Stimulated activated CD4-positive, alpha-beta T cell treated with anti-CD3 and anti-CD28 coated beads, Interleukin-4, amount 100 ng/mL, for 24 hours (primary cell): ENCODE measurements around the gene DCST2.

ENCODE experiments used
- DNase-seq: peaks from one replicate; pipeline ENCODE4 v3.0.0-alpha.2; 2020

DCST2 gene

DNA sequence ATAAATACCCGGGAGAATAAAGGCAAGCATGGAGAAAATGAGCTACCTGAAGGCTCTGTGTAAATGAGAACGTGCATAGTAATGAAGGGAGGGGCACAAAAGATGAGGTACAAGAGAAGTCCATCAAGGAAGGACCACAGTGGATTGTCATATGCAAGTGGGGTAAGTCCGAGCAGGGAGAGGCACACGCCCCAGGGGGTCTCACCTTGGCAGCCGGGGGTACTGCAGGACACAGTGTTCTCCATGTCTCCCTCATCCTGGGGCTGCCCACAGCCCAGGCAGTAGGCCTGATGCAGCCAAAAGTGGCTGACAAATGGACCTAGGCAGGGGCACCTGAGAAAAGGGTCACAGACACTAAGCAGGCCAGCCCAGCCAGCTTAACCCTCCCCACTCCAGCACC is 10.0 kb downstream of the DCST2 start:
- DNase-seq = no peak

DNA sequence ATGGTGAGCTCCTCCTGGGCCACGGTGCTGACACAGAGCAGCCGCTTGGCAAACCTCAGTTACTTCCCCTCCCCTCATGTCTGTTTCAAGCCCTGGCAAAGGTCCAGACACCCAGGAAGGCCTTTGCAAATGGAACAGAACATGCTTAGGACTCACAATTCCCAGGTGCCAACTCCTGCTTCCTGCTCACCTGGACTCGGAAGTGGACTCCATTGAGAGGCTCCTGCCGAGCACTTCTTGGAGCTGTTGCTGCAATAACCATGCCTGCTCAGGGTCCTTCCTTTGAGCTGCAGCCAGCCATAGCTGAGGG is 10.7 kb downstream of the DCST2 start:
- DNase-seq = no peak

- DNase-seq = no peak
Measured at GRCh38 chr1:155022136-155022926, 11.2 kb downstream of the DCST2 start.

DNA sequence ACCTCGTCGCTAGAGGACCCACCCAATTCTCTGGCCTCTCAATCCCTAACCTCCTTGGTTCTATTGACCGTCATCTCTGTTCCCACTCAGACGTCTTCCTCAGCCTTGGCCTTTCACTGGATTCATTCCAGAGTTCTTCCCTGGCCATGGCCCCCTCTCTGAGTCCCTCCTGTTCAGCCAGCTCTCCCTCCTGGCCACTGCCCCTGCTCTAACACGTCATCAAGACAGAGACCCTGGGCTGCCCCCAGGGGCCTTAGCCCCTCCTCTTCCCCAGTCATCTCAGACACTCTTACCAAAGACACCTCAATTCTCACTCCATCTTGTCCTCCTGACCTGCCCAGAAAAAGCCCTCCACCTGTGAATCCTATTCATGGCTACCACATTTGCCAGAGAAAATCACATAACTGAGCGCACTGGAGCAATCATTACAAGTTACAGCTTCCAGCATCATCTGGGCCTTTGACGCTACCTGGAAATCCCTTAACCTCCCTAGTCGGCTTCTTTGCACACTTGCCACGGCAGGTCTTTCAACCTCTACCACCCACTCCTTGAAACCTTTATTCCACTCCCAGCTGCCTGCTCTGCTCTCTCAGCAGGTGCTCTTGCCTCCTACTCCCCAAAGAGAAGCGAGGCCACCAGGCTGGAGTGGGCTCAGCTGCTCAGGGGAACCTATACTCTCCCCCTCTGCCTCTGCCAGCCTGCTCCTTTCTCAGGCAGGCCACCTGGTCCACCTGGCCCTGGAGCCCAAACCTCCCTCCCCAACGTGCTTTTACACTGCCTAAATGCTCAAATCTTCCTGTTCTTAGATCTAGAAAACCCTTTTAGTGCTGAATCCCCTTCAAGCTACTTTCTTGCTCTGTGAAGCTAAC is 14.0 kb downstream of the DCST2 start:
- no peak for DNase-seq

DNA sequence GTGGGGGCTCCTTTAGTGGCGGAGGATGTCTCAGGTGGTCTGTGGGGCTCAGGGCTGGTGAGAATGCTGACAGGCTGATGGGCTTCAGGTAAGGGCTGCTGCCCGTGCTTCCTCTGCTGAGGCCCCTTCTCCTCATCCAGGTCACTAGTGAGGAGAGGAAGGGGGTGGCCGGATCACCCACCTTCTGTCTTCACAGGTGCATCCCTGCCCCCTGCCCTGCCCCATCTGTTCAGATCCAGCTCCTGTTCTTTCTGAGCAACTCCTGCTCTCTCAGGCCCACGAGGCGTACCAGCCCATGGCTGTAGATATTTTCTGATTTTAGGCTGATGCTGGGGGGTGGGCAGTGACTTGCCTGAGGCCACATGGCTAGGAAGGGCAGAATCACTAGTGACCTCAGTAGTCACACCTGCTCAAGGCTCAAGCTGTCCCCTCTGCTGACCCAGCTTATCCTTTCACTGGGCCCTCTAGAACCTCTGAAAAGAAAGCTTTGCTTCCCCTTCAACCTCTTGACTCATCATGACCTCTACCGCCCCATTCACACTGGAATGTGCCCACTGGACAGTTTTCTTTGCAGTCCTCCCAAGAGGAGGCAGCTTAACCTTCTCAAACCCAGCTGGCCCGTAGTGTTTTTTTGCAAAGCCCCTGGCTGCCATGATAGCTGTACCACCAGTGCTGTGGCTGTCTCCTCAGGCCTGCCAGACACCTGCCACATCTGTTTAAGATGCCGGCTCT is 14.8 kb downstream of the DCST2 start:
- DNase-seq = no peak

DNA sequence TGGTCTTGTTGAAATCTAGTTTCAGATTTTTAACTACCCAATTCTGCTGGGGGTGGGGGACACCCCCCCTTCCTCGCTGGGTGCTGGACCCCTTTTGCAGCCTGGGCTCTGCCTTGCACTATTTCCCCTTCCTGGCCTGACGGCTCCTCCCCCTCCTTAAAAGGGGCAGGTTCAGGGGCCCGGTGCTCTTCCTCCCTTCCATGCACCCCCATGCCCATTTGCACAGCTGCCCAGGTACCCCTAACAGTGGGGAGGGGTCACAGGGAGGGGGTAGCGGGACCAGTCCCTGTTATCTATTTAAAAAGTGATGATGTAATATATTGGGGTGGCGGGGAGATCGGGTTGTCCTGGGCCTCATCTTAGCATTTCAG is 15.7 kb downstream of the DCST2 start:
- no peak for DNase-seq

GRCh38 chr1:155017041-155017945 is 16.3 kb downstream of the DCST2 start:
- DNase-seq = peak; percentile 91

- no peak for DNase-seq
Measured at GRCh38 chr1:155016231-155016831, 17.2 kb downstream of the DCST2 start.

DNA sequence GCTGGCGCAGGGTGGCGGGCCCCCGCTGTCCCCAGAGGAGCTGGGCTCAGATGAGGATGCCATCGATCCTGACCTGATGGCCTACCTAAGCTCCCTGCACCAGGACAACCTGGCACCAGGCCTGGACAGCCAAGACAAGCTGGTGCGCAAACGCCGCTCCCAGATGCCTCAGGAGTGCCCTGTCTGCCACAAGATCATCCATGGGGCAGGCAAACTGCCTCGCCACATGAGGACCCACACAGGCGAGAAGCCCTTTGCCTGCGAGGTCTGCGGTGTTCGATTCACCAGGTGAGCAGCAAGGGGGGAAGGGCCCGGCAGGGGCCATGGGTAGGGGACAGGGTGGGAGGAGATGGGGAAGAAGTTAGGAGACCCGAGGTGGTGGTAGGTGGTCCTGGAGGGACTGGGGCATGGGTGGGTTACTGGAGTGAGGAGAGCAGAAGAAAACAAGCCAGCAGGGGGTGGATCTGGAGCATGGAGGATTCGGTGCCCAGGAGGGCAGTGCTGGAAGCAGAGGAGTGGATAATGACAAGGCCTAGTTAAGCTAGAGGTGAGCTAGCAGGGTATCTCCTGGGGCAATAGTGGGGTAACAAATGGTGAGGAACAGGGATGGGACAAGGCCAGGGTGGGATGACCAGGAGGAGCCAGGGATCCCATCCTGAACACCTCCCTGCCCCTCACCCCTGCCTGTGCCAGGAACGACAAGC is 17.9 kb downstream of the DCST2 start:
- DNase-seq = no peak

- no peak for DNase-seq
Measured at GRCh38 chr1:155014709-155015508, 18.7 kb downstream of the DCST2 start.

- DNase-seq = peak; percentile 30
Measured at GRCh38 chr1:155013632-155014031, 19.9 kb downstream of the DCST2 start.

DNA sequence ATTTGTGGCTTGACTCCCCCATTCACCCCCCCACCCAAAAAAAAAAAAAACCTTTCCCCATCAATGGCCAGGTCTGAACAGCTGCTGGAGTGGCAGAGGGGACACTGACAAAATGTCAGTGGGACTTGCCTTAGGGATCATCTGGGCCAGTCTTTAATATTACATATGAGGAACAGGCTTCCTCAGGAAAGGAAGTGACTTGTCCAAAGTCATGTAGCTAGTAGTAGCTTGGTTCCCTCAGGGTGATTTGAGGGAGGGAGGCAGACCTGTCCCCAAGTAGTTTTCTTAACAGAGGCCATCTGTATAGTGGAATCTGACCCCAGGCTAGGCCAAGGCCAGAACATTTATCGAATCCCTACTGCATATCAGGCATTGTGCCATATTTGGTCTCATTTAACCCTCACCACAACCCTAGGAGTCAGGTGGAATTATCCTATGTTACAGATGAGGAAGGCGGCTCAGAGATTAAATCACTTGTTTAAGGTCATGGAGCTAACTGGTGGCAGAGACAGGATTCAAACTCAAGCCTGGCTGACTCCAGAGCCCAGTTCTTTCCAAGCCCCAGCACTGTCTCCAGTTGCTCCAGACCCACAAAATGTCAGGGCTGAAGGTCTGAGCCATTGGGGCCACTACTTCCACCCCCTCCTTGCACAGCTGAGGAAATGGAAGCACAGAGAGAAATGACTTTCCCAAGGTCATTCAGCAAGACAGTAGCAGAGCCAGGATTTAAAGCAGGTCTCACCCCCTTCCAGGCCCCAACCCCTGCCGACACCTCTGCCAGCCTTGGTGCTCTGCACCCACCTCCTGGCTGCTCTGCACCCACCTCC is 20.6 kb downstream of the DCST2 start:
- peak; percentile 15 for DNase-seq

DNA sequence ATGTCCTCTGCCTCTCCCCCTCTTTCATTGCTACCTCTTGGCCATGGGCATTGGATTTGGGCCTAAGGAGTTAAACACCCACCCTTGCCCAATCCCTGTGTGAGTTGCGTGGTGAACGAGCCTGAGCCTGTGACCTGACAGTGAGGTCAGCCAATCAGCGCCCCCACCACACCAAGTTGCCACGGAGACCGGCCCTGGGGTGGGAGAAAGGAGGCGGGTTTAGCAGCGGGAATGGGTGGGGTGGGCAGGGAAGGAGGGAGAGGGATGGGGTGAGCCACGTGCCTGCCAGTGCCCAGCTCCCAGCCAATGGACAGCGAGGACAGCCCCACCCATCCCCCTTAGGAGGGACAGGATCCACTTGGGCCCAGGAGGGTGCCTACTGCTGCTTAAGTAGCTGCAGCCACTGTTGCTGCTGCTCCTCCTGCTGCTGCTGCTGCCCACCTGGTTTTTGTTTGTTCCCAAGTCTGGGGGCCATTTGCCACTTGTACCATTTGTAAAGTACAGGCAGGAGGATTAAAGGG is 21.5 kb downstream of the DCST2 start:
- peak; percentile 38 for DNase-seq

GRCh38 chr1:155011437-155012025 is 22.1 kb downstream of the DCST2 start:
- DNase-seq = no peak

GRCh38 chr1:155011004-155011416 is 22.6 kb downstream of the DCST2 start:
- DNase-seq = no peak

DNA sequence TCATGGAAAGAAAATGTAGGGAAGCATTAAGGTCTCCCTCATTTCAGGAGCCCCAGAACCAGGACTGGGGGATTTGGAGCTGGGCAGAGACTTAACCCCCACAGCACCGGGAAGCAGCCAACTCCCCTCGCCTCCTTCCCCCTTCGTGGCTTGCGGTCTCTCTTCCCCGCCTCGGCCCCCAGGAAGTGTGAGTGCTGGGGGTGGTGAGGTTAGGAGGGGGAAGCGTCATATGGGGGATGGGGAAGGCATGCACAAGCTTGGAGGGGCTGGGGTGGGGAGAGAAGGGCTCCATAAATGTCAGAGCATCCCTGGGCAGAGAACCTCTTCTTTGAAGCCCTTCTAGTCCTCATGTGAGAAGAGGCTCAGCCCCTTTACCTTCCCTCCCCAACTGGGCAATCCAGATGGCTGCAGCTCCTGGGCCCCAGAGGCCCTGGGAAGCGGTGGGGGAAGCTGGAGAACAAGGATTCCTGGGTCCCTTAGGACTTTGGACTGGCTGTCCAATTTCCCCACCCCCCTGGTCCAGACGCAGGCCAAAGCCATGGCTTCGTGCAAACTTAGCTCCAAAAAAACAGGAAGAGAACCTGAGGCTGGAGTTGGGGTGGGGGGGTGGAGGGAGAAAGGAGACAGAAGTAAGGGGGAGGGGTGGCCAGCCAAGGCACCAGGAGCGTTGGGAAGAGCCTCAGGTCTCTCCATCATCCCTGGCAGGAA is 23.2 kb downstream of the DCST2 start:
- DNase-seq = peak; percentile 42

GRCh38 chr1:155009742-155010141 is 23.8 kb downstream of the DCST2 start:
- no peak for DNase-seq

DNA sequence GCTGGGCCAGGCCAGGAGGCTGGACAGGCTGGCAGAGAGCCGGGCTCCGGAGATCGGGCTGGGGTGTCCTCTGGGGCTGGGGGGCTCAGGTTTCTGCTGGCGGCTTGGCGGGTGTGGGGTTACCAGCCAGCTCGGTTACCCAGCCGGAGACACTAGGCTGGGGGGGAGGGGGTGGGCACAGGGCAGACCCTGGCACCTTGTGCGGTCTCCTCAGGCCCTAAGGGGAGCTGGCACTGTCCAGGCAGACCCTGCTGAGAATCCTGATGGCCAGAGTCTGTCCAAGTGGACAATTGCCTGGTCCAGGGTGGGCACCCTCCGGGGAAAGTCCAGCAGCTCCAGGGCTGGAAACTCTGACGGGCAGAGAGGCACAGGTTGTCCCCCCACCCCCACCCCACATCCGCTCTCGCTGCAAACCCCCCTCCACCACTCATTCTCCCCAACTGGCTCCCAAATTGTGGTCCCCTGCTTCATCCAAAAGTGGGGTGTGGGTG is 24.3 kb downstream of the DCST2 start:
- DNase-seq = peak; percentile 42
